Measurements from ENCODE around the gene PANX3.

- TF ChIP-seq, protein P1, sequence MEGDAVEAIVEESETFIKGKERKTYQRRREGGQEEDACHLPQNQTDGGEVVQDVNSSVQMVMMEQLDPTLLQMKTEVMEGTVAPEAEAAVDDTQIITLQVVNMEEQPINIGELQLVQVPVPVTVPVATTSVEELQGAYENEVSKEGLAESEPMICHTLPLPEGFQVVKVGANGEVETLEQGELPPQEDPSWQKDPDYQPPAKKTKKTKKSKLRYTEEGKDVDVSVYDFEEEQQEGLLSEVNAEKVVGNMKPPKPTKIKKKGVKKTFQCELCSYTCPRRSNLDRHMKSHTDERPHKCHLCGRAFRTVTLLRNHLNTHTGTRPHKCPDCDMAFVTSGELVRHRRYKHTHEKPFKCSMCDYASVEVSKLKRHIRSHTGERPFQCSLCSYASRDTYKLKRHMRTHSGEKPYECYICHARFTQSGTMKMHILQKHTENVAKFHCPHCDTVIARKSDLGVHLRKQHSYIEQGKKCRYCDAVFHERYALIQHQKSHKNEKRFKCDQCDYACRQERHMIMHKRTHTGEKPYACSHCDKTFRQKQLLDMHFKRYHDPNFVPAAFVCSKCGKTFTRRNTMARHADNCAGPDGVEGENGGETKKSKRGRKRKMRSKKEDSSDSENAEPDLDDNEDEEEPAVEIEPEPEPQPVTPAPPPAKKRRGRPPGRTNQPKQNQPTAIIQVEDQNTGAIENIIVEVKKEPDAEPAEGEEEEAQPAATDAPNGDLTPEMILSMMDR (optimal IDR thresholded peaks at IDR 0.05 in 1 of 3, IDR thresholded peaks at IDR 0.05 in 1 of 3, conservative IDR thresholded peaks at IDR 0.05 in 1 of 3; ENCODE audit: extremely low read depth in 1 of 3, insufficient read depth in 2 of 3, low read length in 3 of 3): no peak
- no peak for TF ChIP-seq EZH2 (IDR thresholded peaks at IDR 0.05; ENCODE audit: low read length)
Measured at GRCh38 chr11:124635932-124636331, 24.7 kb downstream of the PANX3 start.
